Fibroblast of skin of scalp (primary cell): Measurements from ENCODE around the gene COMMD8.

Experiments used
- DNase-seq: peaks from one replicate; pipeline ENCODE4 v3.0.0-alpha.2; 2013

The COMMD8 gene

DNA sequence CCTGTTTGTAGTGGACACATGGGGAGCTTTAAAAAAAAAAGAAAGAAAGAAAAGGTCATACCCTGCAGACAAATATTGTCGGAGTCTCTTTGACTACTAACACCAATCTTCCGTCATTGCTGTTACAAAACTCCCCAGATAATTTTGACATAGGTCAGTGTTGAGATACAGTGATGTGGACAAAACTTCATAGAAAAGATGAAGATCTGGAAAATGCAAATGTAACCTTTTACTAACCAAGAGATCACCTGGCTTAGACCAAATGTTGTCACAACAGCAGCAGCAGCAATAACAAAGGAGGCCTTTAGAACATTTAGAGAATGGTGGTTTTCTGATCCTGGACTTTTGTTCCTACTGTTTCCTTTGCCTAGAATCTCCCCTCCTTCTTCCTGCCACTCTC, 8.1 kb upstream of the COMMD8 start:
- no peak for DNase-seq

DNA sequence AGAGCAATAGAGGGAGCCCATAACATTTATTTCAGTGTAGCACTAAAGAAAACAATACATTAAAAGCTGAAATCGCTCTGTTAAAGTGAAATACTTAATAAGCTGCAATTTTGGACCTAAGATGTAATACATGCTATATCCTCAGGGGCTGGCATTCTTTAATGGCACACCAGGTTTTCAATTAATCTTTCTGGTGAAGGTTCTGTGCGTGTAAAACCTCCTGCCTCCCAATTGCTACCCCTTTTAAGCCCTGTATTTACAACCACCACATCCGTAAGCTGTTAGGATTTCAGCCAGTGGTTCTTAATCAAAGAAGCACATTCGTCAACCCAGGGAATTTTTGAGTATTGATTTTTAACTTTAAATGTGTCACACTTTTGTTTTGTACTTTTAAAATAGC, 7.6 kb upstream of the COMMD8 start:
- no peak for DNase-seq

DNA sequence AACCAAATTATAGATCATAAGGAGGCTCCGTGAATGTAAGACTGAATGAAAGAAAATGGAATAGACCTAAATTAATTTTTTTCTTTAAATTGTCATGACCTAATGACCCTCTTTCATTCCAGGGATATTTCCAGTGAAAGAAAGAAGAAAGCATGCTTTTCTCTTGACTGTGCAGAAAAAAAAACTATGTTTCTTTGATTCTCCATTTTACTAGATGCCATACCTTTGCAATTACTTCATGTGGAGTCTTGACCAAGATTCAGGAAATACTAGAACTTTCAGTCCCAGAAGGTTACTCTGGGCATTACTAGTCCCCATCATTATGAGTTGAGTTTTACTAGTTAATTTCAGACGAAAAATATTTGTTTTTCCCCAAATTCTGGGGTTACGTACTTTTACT, 6.4 kb upstream of the COMMD8 start:
- peak; percentile 57 for DNase-seq

DNA sequence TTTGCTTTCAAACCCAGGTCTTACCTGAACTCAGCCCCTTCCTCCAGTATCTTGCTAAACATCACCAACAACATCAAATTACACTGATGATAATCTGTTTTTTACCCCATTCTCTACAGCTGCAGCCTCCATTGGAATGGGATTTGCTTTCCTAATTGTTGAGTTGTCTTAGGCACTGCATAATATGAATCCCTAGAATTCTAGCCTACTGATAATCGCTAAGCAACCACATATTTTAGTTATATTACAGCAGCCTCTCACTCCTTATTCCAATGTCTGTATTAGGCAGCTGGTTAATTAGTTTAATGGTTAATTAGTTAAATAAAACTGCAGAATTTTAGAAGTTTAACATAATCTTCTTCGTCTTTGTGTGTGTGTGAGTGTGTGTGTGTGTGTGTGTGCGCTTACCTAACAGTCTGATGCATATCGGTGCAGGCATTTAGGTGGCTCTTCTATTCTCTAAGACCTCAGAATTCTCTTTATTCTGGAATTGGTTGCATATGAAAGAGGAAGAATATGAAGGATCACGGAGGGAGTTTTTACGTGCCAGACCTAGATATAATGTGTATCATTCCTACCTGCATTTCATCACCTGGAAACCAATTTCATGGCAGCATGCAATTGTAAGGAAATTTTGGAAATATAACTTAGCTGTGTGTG, 5.3 kb upstream of the COMMD8 start:
- DNase-seq = peak; percentile 34

DNA sequence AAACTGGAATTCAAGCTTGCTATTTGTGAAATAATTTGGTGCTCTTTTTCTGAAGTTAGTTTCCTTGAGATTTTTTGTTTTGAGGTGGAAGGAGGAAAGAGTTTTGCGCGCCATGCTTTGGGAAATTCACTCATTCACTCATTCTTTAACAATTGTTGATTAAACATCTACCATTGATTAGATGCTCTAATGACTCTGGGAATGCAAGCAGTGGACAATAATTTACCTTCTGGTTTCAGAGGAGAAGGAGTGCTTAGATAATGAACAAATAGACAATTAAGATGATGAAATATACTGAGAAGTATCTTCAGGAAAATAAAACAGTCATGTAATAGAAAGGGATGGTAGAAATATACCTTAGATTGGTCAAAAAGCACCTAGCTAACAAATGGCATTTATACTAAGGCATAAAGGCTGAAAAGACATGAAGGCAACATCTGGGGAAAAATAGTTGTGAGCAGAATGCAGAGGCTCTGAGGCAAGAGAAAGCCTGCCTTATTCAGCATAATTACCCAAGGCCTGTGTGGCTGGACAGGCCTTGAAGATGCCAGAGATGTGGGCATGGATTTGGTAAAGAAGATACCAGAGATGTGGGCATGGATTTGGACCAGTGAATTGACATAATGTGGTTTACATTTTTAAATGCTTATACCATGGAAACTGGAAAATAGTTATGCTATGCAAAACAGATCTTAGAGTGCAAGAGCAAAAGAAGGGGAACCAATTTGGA, 2.7 kb upstream of the COMMD8 start:
- no peak for DNase-seq

DNA sequence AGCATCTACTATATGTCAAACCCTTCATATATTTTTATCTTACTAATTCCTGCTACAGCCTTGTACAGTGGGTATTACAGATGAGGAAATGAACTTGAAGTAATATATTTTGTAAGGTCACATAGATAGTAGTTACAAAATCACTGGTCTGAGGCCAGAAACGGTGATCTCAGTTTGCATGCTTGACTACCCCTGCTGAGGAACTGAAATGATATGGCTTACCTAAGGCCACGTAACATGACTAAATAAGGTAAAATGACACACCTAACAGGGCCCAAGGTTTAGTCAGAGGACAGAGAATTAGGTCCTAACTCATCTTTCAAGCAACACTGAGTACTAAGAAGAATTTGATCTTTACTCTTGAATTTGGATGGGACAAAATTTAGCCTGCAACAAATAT, 1.5 kb upstream of the COMMD8 start:
- no peak for DNase-seq

DNA sequence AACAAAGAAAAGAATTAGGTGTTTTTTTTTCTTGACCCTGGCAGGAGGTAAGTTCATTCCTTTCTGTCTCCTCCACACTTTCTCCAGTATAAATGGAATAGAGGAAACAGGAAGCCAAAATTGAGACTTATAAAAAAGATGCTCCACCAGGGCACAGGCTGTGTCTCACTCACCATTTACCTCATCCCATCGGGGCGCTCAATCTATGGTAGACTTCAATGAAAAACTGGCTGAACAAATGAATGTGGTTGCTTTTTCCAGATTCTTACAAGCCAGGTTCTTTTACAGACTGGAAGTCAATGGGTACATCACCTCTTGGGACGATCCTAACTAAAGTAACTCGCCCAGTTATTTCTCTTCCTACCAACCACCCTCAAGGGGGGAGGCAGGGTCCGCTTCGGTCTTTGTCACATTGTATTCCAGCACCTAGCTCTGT, 685 bp downstream of the COMMD8 start:
- DNase-seq = no peak

DNA sequence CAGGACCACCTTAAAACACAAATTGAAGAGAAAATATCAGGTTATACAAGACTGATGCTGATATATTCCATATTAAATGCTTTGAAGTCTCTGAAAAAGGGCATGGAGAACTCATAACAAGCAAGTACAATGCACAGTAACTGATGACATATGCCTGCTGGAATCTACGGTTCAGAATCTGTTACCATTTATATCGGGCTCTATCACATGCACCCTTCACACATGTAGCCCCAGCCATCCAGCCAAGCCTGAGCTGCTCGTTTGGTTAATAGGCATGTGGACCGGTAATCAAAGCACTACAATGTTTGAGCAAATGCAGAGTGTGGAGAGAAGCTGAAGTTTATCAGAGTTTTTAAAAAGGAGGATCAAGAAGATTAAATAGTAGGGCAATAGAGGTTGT, 11.8 kb downstream of the COMMD8 start:
- DNase-seq = peak; percentile 40

DNA sequence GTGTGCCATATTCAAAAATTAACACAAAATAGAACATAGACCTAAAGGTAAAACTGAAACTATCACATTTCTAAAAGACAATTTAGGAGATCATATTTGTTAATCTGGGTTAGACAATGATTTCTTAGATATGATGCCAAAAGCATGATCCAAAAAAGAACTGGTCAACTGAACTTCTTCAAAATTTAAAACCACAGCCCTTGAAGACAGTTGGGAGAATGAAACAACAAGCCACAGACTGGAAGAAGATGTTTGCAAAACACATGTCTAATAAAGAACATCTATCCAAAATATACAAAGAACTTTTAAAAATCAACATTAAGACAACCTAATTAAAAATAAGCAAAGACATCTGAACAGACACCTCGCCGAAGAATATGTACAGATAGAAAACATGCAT, 19.5 kb downstream of the COMMD8 start:
- DNase-seq = no peak

DNA sequence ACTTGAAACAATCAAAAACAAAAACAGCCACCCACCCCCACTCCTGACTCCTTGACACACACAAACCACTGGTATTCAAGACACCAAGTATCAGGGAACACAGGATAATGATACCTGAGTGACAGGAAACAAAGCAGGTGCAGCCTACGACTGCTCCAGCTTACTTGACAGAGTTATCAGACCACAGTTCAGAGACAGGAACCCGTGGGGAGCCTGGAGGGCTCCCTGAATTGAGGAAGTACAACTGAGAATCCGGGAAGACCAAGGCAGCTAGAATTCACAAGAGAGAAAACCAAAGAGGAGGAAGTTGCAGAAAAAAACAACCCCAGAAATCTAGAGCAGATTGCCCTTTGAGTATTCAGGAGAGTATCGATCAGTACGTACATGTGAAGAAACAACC, 20.5 kb downstream of the COMMD8 start:
- DNase-seq = no peak

DNA sequence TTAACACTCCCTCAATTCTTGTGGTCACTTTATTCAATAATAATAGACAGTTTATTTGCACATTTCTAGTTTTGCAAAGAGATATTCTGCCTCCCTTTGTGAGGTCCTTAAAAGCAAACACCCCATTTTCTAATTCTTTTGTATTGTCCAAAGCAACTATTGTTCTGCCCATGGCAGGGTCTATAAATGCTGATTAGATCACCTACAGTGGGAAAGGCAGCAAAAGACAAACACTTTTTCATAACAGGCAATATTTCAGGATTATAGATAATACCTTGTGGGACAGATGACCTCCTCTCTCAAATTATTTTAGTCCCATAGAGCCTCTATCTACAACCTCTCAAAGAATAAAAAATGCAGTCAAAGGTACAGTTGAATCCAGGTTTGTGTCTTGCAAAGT, 28.6 kb downstream of the COMMD8 start:
- no peak for DNase-seq

DNA sequence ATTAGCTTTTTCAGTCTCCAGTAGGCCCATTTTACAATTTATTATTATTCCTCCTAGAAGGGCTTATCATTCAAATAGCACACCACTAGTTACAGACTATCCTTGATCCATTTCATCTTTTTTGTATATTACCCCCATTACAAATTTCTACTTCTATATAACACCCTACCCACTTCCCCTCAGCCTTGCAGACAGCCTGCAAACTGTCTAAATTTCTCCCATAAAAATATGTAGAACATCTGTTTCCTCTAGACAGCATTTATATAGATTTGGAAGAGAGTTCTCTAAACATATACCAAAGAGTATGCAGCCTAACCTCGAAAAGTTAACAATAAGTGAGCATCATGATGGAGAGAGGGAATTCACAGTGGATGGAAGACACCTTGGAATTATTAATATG, 30.8 kb downstream of the COMMD8 start:
- DNase-seq = no peak

DNA sequence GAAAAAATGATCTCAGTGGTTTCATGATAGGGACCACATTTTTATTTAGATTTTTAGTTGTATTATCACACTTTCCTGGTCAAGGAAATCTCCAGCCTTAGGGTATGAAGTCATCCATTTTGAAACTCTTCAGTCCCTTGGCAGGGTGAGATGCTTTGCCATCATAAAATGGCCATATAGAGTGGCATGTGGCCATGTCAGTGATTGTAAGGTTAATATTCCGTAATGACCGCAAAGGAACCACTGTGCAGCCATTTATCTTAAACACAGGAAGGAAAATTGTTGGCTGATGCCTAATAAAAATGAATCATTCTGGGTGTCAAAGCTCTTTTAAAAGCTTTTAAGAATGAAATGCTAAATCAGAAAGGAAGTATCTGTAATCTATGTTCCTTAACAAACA, 35.6 kb downstream of the COMMD8 start:
- DNase-seq = no peak

DNA sequence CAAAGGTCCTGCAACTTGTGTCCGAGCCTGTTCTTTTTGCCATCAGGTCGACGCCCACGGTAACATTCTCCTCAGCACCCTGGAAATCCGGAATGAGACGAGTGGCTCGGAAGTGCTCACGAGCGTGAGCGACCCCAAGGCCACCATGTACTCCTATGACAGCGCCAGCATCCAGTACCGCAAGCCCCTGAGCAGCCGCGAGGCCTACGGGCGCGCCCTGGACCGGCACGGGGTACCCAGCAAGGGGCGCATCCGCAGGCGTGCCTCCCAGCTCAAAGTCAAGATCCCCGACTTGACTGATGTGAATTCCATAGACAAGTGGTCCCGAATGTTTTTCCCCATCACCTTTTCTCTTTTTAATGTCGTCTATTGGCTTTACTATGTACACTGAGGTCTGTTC, 37.9 kb downstream of the COMMD8 start:
- DNase-seq = no peak

DNA sequence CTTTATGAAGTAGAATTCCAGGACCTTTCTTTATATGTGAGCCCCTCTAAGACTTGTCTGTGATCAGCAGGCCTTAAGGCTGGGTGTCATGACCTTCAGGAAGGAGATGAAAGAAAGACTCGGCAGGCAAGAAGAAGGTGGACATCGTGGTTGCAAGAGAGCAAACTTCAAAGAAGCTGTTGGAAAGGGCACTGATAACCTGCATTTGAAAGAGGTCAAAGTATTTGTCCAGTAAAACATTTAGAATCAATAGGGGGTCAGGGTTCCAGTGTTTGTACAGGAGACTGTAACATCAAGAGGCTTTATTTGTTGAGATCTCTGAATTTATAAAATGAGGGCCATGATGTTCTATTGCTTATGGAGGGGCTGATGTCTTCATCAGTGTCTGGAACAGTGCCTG, 44.2 kb downstream of the COMMD8 start:
- no peak for DNase-seq

DNA sequence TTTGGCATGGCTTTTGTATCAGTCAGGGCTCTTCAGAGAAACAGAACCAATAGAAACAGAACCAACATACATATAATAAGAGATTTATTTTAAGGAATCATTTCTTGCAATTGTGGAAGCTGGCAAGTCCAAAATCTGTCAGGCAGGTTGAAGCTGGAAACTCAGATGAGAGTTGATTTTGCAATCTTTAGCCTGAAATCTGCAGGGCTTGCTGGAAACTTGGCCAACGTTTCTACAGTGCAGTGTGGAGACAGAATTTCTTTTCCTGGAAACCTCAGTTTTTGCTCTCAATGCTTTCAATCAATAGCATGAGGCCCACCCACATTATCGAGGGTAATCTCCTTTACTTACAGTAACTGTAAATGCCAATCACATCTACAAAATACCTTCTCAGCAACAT, 45.4 kb downstream of the COMMD8 start:
- no peak for DNase-seq

DNA sequence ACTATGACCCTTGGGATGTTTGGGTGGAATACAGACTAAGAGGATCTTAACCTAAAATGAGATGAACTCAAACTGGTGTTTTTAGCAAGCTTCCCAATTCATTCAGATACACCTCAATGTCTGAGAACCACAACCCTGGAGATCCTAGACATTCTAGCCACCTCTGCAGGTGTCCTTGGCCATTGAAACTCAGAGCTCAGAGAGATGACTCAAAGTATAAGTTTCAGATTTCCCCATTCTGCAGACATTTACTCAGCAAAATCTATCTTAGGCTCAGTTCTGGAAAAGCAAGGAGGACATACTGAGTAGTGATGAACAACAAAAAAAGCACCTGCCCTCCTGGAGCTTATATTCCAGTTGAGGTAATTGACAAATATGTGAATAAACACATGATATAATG, 47.8 kb downstream of the COMMD8 start:
- DNase-seq = no peak

DNA sequence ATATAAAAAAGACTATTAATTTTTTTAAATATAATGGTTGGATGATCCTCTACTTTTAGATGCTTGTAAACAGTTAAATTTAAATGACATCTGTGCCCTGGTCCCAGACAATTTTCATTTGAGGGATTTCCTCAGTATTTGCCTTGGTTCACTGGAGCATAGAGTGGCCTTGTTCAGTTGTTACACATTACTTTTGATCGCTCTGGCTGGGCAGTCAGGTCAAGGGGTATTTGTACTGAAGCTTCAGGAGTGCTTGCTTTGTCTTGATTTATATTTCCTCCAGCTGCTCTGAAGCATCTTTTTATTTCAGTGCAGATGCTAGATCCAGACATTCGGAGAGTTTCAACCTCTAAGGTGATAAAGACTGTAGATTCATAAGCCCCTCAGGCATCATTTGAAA, 50.0 kb downstream of the COMMD8 start:
- DNase-seq = no peak

DNA sequence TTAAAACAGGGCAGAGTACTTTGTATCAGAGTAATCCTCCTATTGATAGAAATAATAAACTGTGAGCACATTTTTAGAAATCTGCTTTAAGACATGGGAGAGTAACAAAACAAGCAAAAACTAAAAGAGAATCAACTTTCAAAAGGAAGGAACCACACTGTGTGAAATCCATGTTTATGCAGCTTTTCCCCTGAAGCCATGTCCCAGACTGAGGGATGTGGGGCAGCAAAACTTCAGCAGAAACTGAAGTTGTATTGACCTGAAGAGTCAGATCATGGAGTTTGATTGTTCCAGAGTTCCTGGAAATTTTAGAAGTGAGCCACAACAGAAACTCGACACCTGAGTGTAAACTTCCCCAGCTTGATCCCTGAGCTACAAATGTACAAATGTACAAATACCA, 53.2 kb downstream of the COMMD8 start:
- no peak for DNase-seq

DNA sequence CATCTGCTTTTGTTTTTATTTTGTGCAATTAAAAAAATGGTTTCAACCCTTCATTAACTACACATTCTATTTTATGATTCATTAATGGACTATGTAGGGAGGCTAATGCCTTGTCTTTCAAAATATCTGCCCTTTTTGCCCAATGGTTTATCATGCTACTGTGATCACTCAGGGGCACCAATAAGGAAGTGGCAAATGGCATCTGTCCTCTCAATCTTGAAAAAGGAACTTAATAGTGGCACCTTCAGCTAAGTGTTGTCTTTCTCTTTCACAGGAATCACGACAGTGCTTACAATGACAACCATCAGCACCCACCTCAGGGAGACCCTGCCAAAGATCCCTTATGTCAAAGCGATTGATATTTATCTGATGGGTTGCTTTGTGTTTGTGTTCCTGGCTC, 57.1 kb downstream of the COMMD8 start:
- DNase-seq = no peak
